BLaER1 (cell line): ENCODE measurements around the gene LRRC23.
A peak's percentile ranks its signal among the peaks of the same experiment; 100 is the strongest.

Experiments used
- H3K27ac ChIP-seq: shearing (Covaris generic); formaldehyde crosslinking; 2 replicates; pipeline ENCODE4 v1.8.1; 2022
- H3K27me3 ChIP-seq: shearing (Covaris generic); formaldehyde crosslinking; 2 replicates; pipeline ENCODE4 v1.8.1; 2022
- H3K36me3 ChIP-seq: shearing (Covaris generic); formaldehyde crosslinking; 2 replicates; pipeline ENCODE4 v1.8.1; 2022
- H3K4me1 ChIP-seq: shearing (Covaris generic); formaldehyde crosslinking; 2 replicates; pipeline ENCODE4 v1.8.1; 2022
- H3K4me2 ChIP-seq: shearing (Covaris generic); formaldehyde crosslinking; 2 replicates; pipeline ENCODE4 v1.8.1; 2022
- H3K4me3 ChIP-seq: shearing (Covaris generic); formaldehyde crosslinking; 2 replicates; pipeline ENCODE4 v1.8.1; 2022
- H3K9ac ChIP-seq: shearing (Covaris generic); formaldehyde crosslinking; 2 replicates; pipeline ENCODE4 v1.8.1; 2022
- H3K9me3 ChIP-seq: shearing (Covaris generic); formaldehyde crosslinking; 2 replicates; pipeline ENCODE4 v1.8.1; 2022
- H4K20me1 ChIP-seq: shearing (Covaris generic); formaldehyde crosslinking; 2 replicates; pipeline ENCODE4 v1.8.1; 2022
- Cebpa-rat ChIP-seq: shearing (Covaris generic); IDR thresholded peaks from 2 replicates; pipeline ENCODE4 v1.8.1; 2022

The LRRC23 gene

GRCh38 chr12:6959805-6960592 is 55.4 kb downstream of the LRRC23 start:
- Histone ChIP-seq H3K4me3 (peak overlapping the region; percentile 58), H3K27me3 (no peaks in the 10 kb centered on the region), H3K36me3 (peaks cover 61% of the 10 kb centered on the region), H3K9ac (peak overlapping the region; percentile 93), H3K27ac (peak overlapping the region; percentile 91), H3K9me3 (no peaks in the 10 kb centered on the region), H3K4me1 (peaks cover 97% of the 10 kb centered on the region), H3K4me2 (peak overlapping the region; percentile 91), H4K20me1 (no peaks in the 10 kb centered on the region)
- TF ChIP-seq Cebpa-rat = no peak

- H3K4me3 ChIP-seq = peak overlapping the region; percentile 58
- no peaks in the 10 kb centered on the region for H3K9me3 ChIP-seq
- H3K36me3 ChIP-seq = peaks cover 60% of the 10 kb centered on the region
- peak overlapping the region; percentile 91 for H3K4me2 ChIP-seq
- no peak for TF ChIP-seq Cebpa-rat
- H3K27ac ChIP-seq = peak overlapping the region; percentile 91
- H4K20me1 ChIP-seq = no peaks in the 10 kb centered on the region
- H3K4me1 ChIP-seq = peaks cover 97% of the 10 kb centered on the region
- no peaks in the 10 kb centered on the region for H3K27me3 ChIP-seq
- peak overlapping the region; percentile 93 for H3K9ac ChIP-seq
Measured at GRCh38 chr12:6960593-6961277, 56.1 kb downstream of the LRRC23 start.

GRCh38 chr12:6961278-6961694 is 56.7 kb downstream of the LRRC23 start:
- Histone ChIP-seq H4K20me1 (no peaks in the 10 kb centered on the region), H3K9ac (peak overlapping the region; percentile 93), H3K36me3 (peaks cover 60% of the 10 kb centered on the region), H3K27me3 (no peaks in the 10 kb centered on the region), H3K4me3 (peak overlapping the region; percentile 58), H3K9me3 (no peaks in the 10 kb centered on the region), H3K4me2 (peak overlapping the region; percentile 91), H3K27ac (peak overlapping the region; percentile 91), H3K4me1 (peaks cover 95% of the 10 kb centered on the region)
- TF ChIP-seq Cebpa-rat = no peak

- H3K4me1 ChIP-seq = peaks cover 90% of the 10 kb centered on the region
- H3K27ac ChIP-seq = peak overlapping the region; percentile 91
Measured at GRCh38 chr12:6961695-6962284, 57.2 kb downstream of the LRRC23 start.

GRCh38 chr12:6962285-6963015 is 57.8 kb downstream of the LRRC23 start:
- Histone ChIP-seq H4K20me1 (no peaks in the 10 kb centered on the region), H3K9me3 (no peaks in the 10 kb centered on the region), H3K9ac (peak overlapping the region; percentile 93), H3K27me3 (no peaks in the 10 kb centered on the region), H3K4me3 (peak overlapping the region; percentile 58), H3K4me2 (peak overlapping the region; percentile 91), H3K36me3 (peaks cover 61% of the 10 kb centered on the region), H3K4me1 (peaks cover 86% of the 10 kb centered on the region), H3K27ac (peak overlapping the region; percentile 91)
- peak; percentile 64; the same call in 1 of the 2 replicates for TF ChIP-seq Cebpa-rat

More at GRCh38 chr12:6961695-6962284, 57.2 kb downstream of the LRRC23 start:
- peaks cover 60% of the 10 kb centered on the region for H3K36me3 ChIP-seq
- no peaks in the 10 kb centered on the region for H3K27me3 ChIP-seq
- H3K9ac ChIP-seq = peak overlapping the region; percentile 93
- H3K9me3 ChIP-seq = no peaks in the 10 kb centered on the region
- H3K4me2 ChIP-seq = peak overlapping the region; percentile 91
- no peaks in the 10 kb centered on the region for H4K20me1 ChIP-seq
- TF ChIP-seq Cebpa-rat = no peak
- peak overlapping the region; percentile 58 for H3K4me3 ChIP-seq

- no peak overlapping the region for H3K4me3 ChIP-seq
Measured at GRCh38 chr12:6963016-6963731, 58.6 kb downstream of the LRRC23 start.

More at GRCh38 chr12:6963016-6963731, 58.6 kb downstream of the LRRC23 start:
- peak overlapping the region; percentile 91 for H3K27ac ChIP-seq
- peak overlapping the region; percentile 93 for H3K9ac ChIP-seq
- peaks cover 61% of the 10 kb centered on the region for H3K36me3 ChIP-seq
- peak overlapping the region; percentile 91 for H3K4me2 ChIP-seq
- TF ChIP-seq Cebpa-rat = no peak
- no peaks in the 10 kb centered on the region for H3K27me3 ChIP-seq
- H4K20me1 ChIP-seq = no peaks in the 10 kb centered on the region
- peaks cover 86% of the 10 kb centered on the region for H3K4me1 ChIP-seq
- no peaks in the 10 kb centered on the region for H3K9me3 ChIP-seq
